A673 (cell line): ENCODE data around the gene AFG3L2. TPM values are rescaled to one million over a fixed set of nuclear protein-coding genes. Genes with fewer than 3 reads are reported as not detected.

Experiments
- BruUV-seq: library from RNA; stranded (reverse); fragments of 400-500 nt; replicated peaks from 2 replicates; lab custom pipeline; 2021; lab: Mats Ljungman, UMichigan
- CTCF ChIA-PET: fragments of 300-600 bp; sonication (Branson Sonifier 250); formaldehyde crosslinking; loops from one replicate; lab custom pipeline; 2022; ENCODE audit warnings: antibody characterized with exemption; lab: Charles Lee
- POLR2A ChIA-PET: fragments of 300-600 bp; sonication (Branson Sonifier 250); formaldehyde crosslinking; loops from one replicate; lab custom pipeline; 2022; ENCODE audit warnings: antibody characterized with exemption; ENCODE audit not compliant: low non-redundant PET; lab: Charles Lee
- DNase-seq: peaks from one replicate; pipeline ENCODE4 v3.0.0-alpha.2; 2015; ENCODE audit warnings: low spot score
- H3K27ac ChIP-seq: fragments of 200-600 bp; sonication (generic); 2 replicates; pipeline ENCODE4 v1.5.1; 2016; ENCODE audit warnings: mixed run types, low read depth, mild to moderate bottlenecking, mixed read lengths, antibody characterized with exemption, low read length; ENCODE audit not compliant: poor library complexity, severe bottlenecking
- H3K27me3 ChIP-seq: fragments of 200-600 bp; sonication (generic); replicated peaks from 2 replicates; pipeline ENCODE4 v1.6.1; 2017; ENCODE audit warnings: mixed run types, low read depth, mild to moderate bottlenecking, mixed read lengths, antibody characterized with exemption, low read length; ENCODE audit not compliant: insufficient read depth, poor library complexity
- H3K36me3 ChIP-seq: fragments of 200-600 bp; sonication (generic); 2 replicates; pipeline ENCODE4 v1.6.1; 2016; ENCODE audit warnings: mixed run types, mild to moderate bottlenecking, mixed read lengths, antibody characterized with exemption, low read length; ENCODE audit not compliant: insufficient read depth, poor library complexity, severe bottlenecking
- H3K4me1 ChIP-seq: fragments of 200-600 bp; sonication (generic); 2 replicates; pipeline ENCODE4 v1.6.1; 2017; ENCODE audit warnings: mixed run types, mild to moderate bottlenecking, mixed read lengths, antibody characterized with exemption, low read length; ENCODE audit not compliant: insufficient read depth, poor library complexity, severe bottlenecking
- H3K4me3 ChIP-seq: fragments of 200-600 bp; sonication (generic); 2 replicates; pipeline ENCODE4 v1.5.1; 2016; ENCODE audit warnings: low read depth, mixed run types, mild to moderate bottlenecking, mixed read lengths, low read length; ENCODE audit not compliant: poor library complexity, severe bottlenecking
- H3K9me3 ChIP-seq: fragments of 200-600 bp; sonication (generic); 2 replicates; pipeline ENCODE4 v1.6.1; 2016; ENCODE audit warnings: mixed run types, low read depth, mild to moderate bottlenecking, mixed read lengths, antibody characterized with exemption, low read length; ENCODE audit not compliant: poor library complexity, severe bottlenecking
- CTCF ChIP-seq: fragments of 300-800, 200-600 bp; sonication (generic); conservative IDR thresholded peaks from 2 replicates; pipeline ENCODE4 v1.5.1; 2017; ENCODE audit warnings: low read depth, mild to moderate bottlenecking, antibody characterized with exemption, low read length, moderate library complexity, mixed read lengths
- EZH2 ChIP-seq: fragments of 200-600 bp; sonication (generic); IDR thresholded peaks from 2 replicates; pipeline ENCODE4 v1.6.1; 2017; ENCODE audit warnings: borderline replicate concordance, low read depth, mild to moderate bottlenecking, mixed read lengths, antibody characterized with exemption, low read length; ENCODE audit not compliant: poor library complexity, severe bottlenecking
- intact Hi-C: fragments of 100-400 bp; cut with micrococcal nuclease; formaldehyde crosslinking; loops from one replicate; pipeline ENCODE4 v1.10.0; 2022; ENCODE audit not compliant: unreplicated experiment
- total RNA-seq: library from RNA; stranded (reverse); gene quantifications from 2 replicates; pipeline ENCODE4 v1.2.3, GENCODE V29; 2021

AFG3L2 gene
- total RNA-seq, 1 experiment from 2014 or later = 72.7 TPM

- Histone ChIP-seq H3K27ac (peak overlapping the region; percentile 54), H3K9me3 (peaks cover 17% of the 10 kb centered on the region), H3K4me1 (peaks cover 32% of the 10 kb centered on the region), H3K27me3 (no peaks in the 10 kb centered on the region), H3K36me3 (peaks cover 67% of the 10 kb centered on the region), H3K4me3 (no peak overlapping the region)
- no TSS peak for BruUV-seq
- ChIA-PET POLR2A (no interaction called here), CTCF (no interaction called here)
- TF ChIP-seq CTCF (no peak), EZH2 (no peak)
- no peak for DNase-seq
- intact Hi-C loops = no loop called here
Observed at GRCh38 chr18:12312976-12313375, 64.1 kb downstream of the AFG3L2 start.

- intact Hi-C loops = no loop called here
- Histone ChIP-seq H3K4me1 (peaks cover 34% of the 10 kb centered on the region), H3K9me3 (peaks cover 17% of the 10 kb centered on the region), H3K27me3 (no peaks in the 10 kb centered on the region), H3K27ac (no peak overlapping the region), H3K4me3 (no peak overlapping the region), H3K36me3 (peaks cover 50% of the 10 kb centered on the region)
- TF ChIP-seq CTCF = no peak
- no peak for TF ChIP-seq EZH2
- CTCF ChIA-PET = no interaction called here
- no TSS peak for BruUV-seq
- no peak for DNase-seq
- POLR2A ChIA-PET = no interaction called here
Observed at GRCh38 chr18:12310762-12311161, 66.3 kb downstream of the AFG3L2 start.

GRCh38 chr18:12309683-12310198 is 67.3 kb downstream of the AFG3L2 start:
- ChIA-PET POLR2A (no interaction called here), CTCF (interaction anchor here (0.5 to 1.0 kb wide), 2 partner anchors 22 to 362 kb away, joined by 5 to 6 read pairs; no protein-coding TSS in a partner anchor)
- H3K27ac ChIP-seq = peak overlapping the region; percentile 10
- DNase-seq = no peak
- H3K9me3 ChIP-seq = peaks cover 17% of the 10 kb centered on the region
- intact Hi-C loops = loop anchor here (5.0 kb wide), 1 partner anchor 52 kb away; no protein-coding TSS in a partner anchor
- H3K27me3 ChIP-seq = no peaks in the 10 kb centered on the region
- H3K4me3 ChIP-seq = peak overlapping the region; percentile 97
- TF ChIP-seq EZH2 (no peak), CTCF (no peak)
- TSS peak; percentile 35 for BruUV-seq
- H3K4me1 ChIP-seq = peaks cover 24% of the 10 kb centered on the region
- peaks cover 44% of the 10 kb centered on the region for H3K36me3 ChIP-seq
